HepG2 (cell line): ENCODE measurements around the gene TP53TG5. TPM values are rescaled to one million over a fixed set of nuclear protein-coding genes. Genes with fewer than 3 reads are reported as not detected.
A peak's percentile ranks its signal among the peaks of the same experiment; 100 is the strongest.

Experiments used
- CC2D1A ChIP-seq: sonication (generic); formaldehyde crosslinking; IDR thresholded peaks from 2 replicates; pipeline ENCODE4 v1.8.1; 2023; ENCODE audit warnings: mild to moderate bottlenecking, missing genetic modification reagents
- DPF2 ChIP-seq: sonication (generic); formaldehyde crosslinking; IDR thresholded peaks from 2 replicates; pipeline ENCODE4 v1.4.0; 2020; ENCODE audit warnings: mild to moderate bottlenecking, low read depth, missing genetic modification reagents, borderline replicate concordance
- EZH2 ChIP-seq: conservative IDR thresholded peaks from 2 replicates; pipeline ENCODE4 v1.6.1; 2012; ENCODE audit warnings: mild to moderate bottlenecking, low read depth, low read length, moderate library complexity
- FOSL1 ChIP-seq: sonication (generic); formaldehyde crosslinking; IDR thresholded peaks from 2 replicates; pipeline ENCODE4 v1.9.0; 2021; ENCODE audit warnings: missing genetic modification reagents, borderline replicate concordance
- FOXP1 ChIP-seq, 2 experiments: fragments of 450-650 bp in 1 of 2; IDR thresholded peaks; 2 replicates each; pipeline ENCODE4 v1.6.1; 2017 to 2018; ENCODE audit warnings: antibody characterized with exemption in 1 of 2
- GABPB1 ChIP-seq: IDR thresholded peaks from 2 replicates; pipeline ENCODE4 v1.6.1; 2016; ENCODE audit warnings: mild to moderate bottlenecking, missing genetic modification reagents, moderate library complexity, missing compliant biosample characterization
- GLI4 ChIP-seq: sonication (generic); formaldehyde crosslinking; IDR thresholded peaks from 2 replicates; pipeline ENCODE4 v1.5.1; 2020; ENCODE audit warnings: missing genetic modification reagents, mild to moderate bottlenecking, moderate library complexity, borderline replicate concordance
- HDAC1 ChIP-seq: sonication (generic); formaldehyde crosslinking; IDR thresholded peaks from 2 replicates; pipeline ENCODE4 v1.5.1; 2020; ENCODE audit warnings: mild to moderate bottlenecking, missing genetic modification reagents
- HNF4G ChIP-seq, 2 experiments: sonication (generic) in 1 of 2; formaldehyde crosslinking in 1 of 2; IDR thresholded peaks; 2 replicates each; pipeline versions ENCODE4 v1.4.0 to v1.6.1; 2011 to 2020; ENCODE audit warnings: borderline replicate concordance in 2 of 2, low read depth in 2 of 2, mild to moderate bottlenecking in 2 of 2, low read length in 1 of 2, missing genetic modification reagents in 1 of 2, moderate library complexity in 1 of 2
- HNRNPK ChIP-seq: fragments of 200-400 bp; formaldehyde crosslinking; IDR thresholded peaks from 2 replicates; pipeline ENCODE4 v1.6.1; 2018; ENCODE audit warnings: low read length, low read depth, moderate library complexity, mild to moderate bottlenecking; ENCODE audit not compliant: poor library complexity, severe bottlenecking
- NCOA1 ChIP-seq: sonication (generic); formaldehyde crosslinking; IDR thresholded peaks from 2 replicates; pipeline ENCODE4 v1.9.0; 2021; ENCODE audit warnings: missing genetic modification reagents
- NFYC ChIP-seq: IDR thresholded peaks from 2 replicates; pipeline ENCODE4 v1.6.1; 2016; ENCODE audit warnings: missing genetic modification reagents, missing compliant biosample characterization
- REPIN1 ChIP-seq: sonication (generic); formaldehyde crosslinking; IDR thresholded peaks from 2 replicates; pipeline ENCODE4 v1.8.0; 2022; ENCODE audit warnings: missing genetic modification reagents, low read depth, mild to moderate bottlenecking, borderline replicate concordance
- TGIF2 ChIP-seq: IDR thresholded peaks from 2 replicates; pipeline ENCODE4 v1.6.1; 2016; ENCODE audit warnings: control low read depth, missing compliant biosample characterization
- ZFP37 ChIP-seq: sonication (generic); formaldehyde crosslinking; IDR thresholded peaks from 2 replicates; pipeline ENCODE4 v1.4.0; 2020; ENCODE audit warnings: missing genetic modification reagents, borderline replicate concordance
- ZFYVE20 ChIP-seq: sonication (generic); formaldehyde crosslinking; IDR thresholded peaks from 2 replicates; pipeline ENCODE4 v1.8.0; 2023; ENCODE audit warnings: low read depth, mild to moderate bottlenecking, moderate library complexity, missing genetic modification reagents, borderline replicate concordance
- ZKSCAN1 ChIP-seq: fragments of 150-350 bp; IDR thresholded peaks from 2 replicates; pipeline ENCODE4 v1.6.1; 2014; ENCODE audit warnings: low read length
- ZNF12 ChIP-seq: sonication (generic); formaldehyde crosslinking; IDR thresholded peaks from 2 replicates; pipeline ENCODE4 v1.5.0; 2020; ENCODE audit warnings: missing genetic modification reagents
- ZNF160 ChIP-seq: sonication (generic); formaldehyde crosslinking; IDR thresholded peaks from 2 replicates; pipeline ENCODE4 v1.8.0; 2022; ENCODE audit warnings: mild to moderate bottlenecking, inconsistent platforms, missing genetic modification reagents
- ZNF235 ChIP-seq: sonication (generic); formaldehyde crosslinking; IDR thresholded peaks from 2 replicates; pipeline ENCODE4 v1.8.1; 2023; ENCODE audit warnings: mild to moderate bottlenecking, missing genetic modification reagents, borderline replicate concordance
- ZNF44 ChIP-seq: sonication (generic); formaldehyde crosslinking; IDR thresholded peaks from 2 replicates; pipeline ENCODE4 v1.5.1; 2020; ENCODE audit warnings: mild to moderate bottlenecking, missing genetic modification reagents
- ZNF616 ChIP-seq: sonication (generic); formaldehyde crosslinking; IDR thresholded peaks from 2 replicates; pipeline ENCODE4 v1.5.0; 2020; ENCODE audit warnings: low read depth, mild to moderate bottlenecking, missing genetic modification reagents
- ZNF792 ChIP-seq: IDR thresholded peaks from 2 replicates; pipeline ENCODE4 v1.6.1; 2016
- ZSCAN9 ChIP-seq: IDR thresholded peaks from 2 replicates; pipeline ENCODE4 v1.6.1; 2016; ENCODE audit warnings: borderline replicate concordance
- polyA plus RNA-seq, 8 experiments: library from polyadenylated mRNA; depleted of rRNA in 3 of 8; stranded (reverse) in 7 of 8; unstranded in 1 of 8; fragments of >200 nt; fragmentation: Illumina TruSeq in 4 of 8; extraction: Trizol in 4 of 8; gene quantifications; 2 replicates each; pipeline versions ENCODE4 v1.2.1 to v1.2.3, GENCODE V29; 2011 to 2016; ENCODE audit warnings: low read depth in 4 of 8, missing spikeins in 1 of 8, mixed read lengths in 1 of 8; ENCODE audit not compliant: insufficient read depth in 1 of 8
- total RNA-seq, 5 experiments: library from RNA; depleted of rRNA; stranded (reverse); fragments of >200 nt; fragmentation: Illumina TruSeq; extraction: Trizol; gene quantifications; 2 replicates each; pipeline ENCODE4 v1.2.3, GENCODE V29; 2016; ENCODE audit warnings: low read depth in 1 of 5
- TF ChIP-seq, protein P1 (sequence below): IDR thresholded peaks from 2 replicates; pipeline ENCODE4 v1.4.0; 2020; ENCODE audit warnings: mild to moderate bottlenecking, missing genetic modification reagents
- TF ChIP-seq, protein P2 (sequence below): sonication (generic); formaldehyde crosslinking; IDR thresholded peaks from 2 replicates; pipeline ENCODE4 v1.8.1; 2023; ENCODE audit warnings: mild to moderate bottlenecking, moderate library complexity, missing genetic modification reagents

TP53TG5 gene
- total and polyA plus RNA-seq, 2 of the 13 experiments (the other 11 are each of a cell fraction or from before 2014, with no cell fraction given): 0.11 TPM; not detected in 1

DNA sequence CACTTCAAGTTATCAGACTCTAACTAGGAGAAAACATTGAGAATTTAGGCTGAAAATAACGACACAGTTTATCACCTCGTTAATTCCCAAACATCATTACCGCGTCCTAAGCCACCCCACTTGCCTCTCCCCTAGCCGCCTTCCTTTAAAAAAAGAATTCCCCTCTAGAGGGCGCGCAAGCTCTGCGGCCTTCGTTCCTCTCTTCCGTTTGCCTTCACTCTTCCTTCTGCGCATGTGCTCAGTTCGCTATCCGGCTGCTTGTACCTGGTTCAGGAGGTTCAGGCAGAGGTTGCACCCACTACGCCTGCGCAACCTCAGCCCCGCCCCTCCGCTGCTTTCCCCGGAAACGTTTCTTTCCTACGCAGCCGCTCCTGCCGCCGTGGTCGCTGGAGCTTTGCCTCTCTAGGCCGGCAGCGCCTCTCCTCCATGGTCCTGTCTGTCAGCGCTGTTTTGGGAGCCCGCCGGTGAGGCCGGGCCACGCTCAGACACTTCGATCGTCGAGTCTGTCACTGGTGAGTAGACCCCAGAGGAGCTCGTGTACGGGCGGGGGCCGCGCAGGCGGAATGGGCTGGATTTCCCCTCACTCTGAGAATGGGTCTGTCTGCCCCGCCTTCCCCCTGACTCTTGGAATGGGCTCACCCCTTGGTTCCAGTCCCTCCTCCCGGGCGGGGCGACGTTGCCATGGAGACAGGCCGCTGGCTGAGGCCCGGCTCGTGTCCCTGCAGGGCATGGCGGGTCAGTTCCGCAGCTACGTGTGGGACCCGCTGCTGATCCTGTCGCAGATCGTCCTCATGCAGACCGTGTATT, 15.1 kb downstream of the TP53TG5 start, which contains the start of gene SYS1 (continued):
- TF ChIP-seq HDAC1 (CRISPR knock-in tag): peak; percentile 99
- TF ChIP-seq ZNF792: peak; percentile 94
- peak; percentile 29; the same call in 1 of the 2 replicates for TF ChIP-seq ZFYVE20 (CRISPR knock-in tag)
- no peak; the same call in 1 of the 2 replicates for TF ChIP-seq ZKSCAN1
- peak; percentile 99 for TF ChIP-seq GABPB1 (CRISPR knock-in tag)
- TF ChIP-seq ZNF12 (CRISPR knock-in tag): peak; percentile 38
- peak; percentile 97 for TF ChIP-seq TGIF2 (CRISPR knock-in tag)
- peak; percentile 48; the same call in 1 of the 2 replicates for TF ChIP-seq NFYC (CRISPR knock-in tag)
- peak; percentile 98 for TF ChIP-seq ZSCAN9 (CRISPR knock-in tag)
- no peak for TF ChIP-seq ZFP37 (CRISPR knock-in tag)
- no peak; the same call in 1 of the 2 replicates for TF ChIP-seq ZNF44
- peak; percentile 97 for TF ChIP-seq REPIN1 (CRISPR knock-in tag)
- TF ChIP-seq, protein P1, sequence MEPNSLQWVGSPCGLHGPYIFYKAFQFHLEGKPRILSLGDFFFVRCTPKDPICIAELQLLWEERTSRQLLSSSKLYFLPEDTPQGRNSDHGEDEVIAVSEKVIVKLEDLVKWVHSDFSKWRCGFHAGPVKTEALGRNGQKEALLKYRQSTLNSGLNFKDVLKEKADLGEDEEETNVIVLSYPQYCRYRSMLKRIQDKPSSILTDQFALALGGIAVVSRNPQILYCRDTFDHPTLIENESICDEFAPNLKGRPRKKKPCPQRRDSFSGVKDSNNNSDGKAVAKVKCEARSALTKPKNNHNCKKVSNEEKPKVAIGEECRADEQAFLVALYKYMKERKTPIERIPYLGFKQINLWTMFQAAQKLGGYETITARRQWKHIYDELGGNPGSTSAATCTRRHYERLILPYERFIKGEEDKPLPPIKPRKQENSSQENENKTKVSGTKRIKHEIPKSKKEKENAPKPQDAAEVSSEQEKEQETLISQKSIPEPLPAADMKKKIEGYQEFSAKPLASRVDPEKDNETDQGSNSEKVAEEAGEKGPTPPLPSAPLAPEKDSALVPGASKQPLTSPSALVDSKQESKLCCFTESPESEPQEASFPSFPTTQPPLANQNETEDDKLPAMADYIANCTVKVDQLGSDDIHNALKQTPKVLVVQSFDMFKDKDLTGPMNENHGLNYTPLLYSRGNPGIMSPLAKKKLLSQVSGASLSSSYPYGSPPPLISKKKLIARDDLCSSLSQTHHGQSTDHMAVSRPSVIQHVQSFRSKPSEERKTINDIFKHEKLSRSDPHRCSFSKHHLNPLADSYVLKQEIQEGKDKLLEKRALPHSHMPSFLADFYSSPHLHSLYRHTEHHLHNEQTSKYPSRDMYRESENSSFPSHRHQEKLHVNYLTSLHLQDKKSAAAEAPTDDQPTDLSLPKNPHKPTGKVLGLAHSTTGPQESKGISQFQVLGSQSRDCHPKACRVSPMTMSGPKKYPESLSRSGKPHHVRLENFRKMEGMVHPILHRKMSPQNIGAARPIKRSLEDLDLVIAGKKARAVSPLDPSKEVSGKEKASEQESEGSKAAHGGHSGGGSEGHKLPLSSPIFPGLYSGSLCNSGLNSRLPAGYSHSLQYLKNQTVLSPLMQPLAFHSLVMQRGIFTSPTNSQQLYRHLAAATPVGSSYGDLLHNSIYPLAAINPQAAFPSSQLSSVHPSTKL: peak; percentile 80
- no peak for TF ChIP-seq NCOA1 (CRISPR knock-in tag)
- TF ChIP-seq EZH2: no peak
- TF ChIP-seq, protein P2, sequence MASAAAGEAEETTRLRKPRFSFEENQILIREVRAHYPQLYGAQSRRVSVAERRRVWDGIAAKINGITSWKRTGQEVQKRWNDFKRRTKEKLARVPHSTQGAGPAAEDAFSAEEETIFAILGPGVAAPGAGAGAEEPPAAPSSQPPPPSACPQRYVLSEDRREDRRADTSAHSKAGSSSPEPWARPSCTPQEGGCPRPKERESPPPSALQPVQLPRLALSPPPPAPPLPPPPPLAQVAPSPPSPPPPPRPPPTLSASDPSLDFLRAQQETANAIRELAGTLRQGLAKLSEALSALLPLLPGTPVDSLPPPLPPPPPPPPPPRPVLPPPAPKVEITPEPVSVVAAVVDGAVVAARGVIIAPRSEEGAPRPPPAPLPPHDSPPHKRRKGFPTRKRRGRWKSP (CRISPR knock-in tag): peak; percentile 66; the same call in 1 of the 2 replicates
- TF ChIP-seq HNRNPK: peak; percentile 58
- TF ChIP-seq CC2D1A (CRISPR knock-in tag): no peak
- TF ChIP-seq ZNF235 (CRISPR knock-in tag): peak; percentile 79; the same call in 1 of the 2 replicates
- TF ChIP-seq DPF2 (CRISPR knock-in tag): no peak
- TF ChIP-seq FOSL1 (CRISPR knock-in tag): no peak
- TF ChIP-seq FOXP1 (IDR thresholded peaks at IDR 0.05): no peak
- TF ChIP-seq FOXP1 (CRISPR knock-in tag; IDR thresholded peaks at IDR 0.05): peak; percentile 29; the same call in 1 of the 2 replicates
- peak; percentile 75 for TF ChIP-seq ZNF160 (CRISPR knock-in tag)
- TF ChIP-seq ZNF616 (CRISPR knock-in tag): peak; percentile 74; the same call in 1 of the 2 replicates
- peak; percentile 64; the same call in 1 of the 2 replicates for TF ChIP-seq GLI4 (CRISPR knock-in tag)
- no peak for TF ChIP-seq HNF4G (IDR thresholded peaks at IDR 0.05; ENCODE audit: borderline replicate concordance, low read depth, low read length)
- TF ChIP-seq HNF4G (CRISPR knock-in tag; IDR thresholded peaks at IDR 0.05; ENCODE audit: borderline replicate concordance, low read depth): no peak; the same call in none of the 2 replicates
